IPS-15b (cell line): ENCODE measurements around the gene ABCA4.

ENCODE experiments used
- H3K27me3 ChIP-seq: one replicate; pipeline ENCODE4 v1.6.1; 2013; ENCODE audit warnings: low read length; ENCODE audit not compliant: control insufficient read depth, insufficient read depth
- H3K36me3 ChIP-seq: one replicate; pipeline ENCODE4 v1.6.1; 2013; ENCODE audit warnings: low read length; ENCODE audit not compliant: control insufficient read depth, insufficient read depth
- H3K4me1 ChIP-seq: one replicate; pipeline ENCODE4 v1.6.1; 2013; ENCODE audit warnings: mild to moderate bottlenecking, low read length; ENCODE audit not compliant: control insufficient read depth, insufficient read depth
- H3K4me3 ChIP-seq: one replicate; pipeline ENCODE4 v1.5.1; 2013; ENCODE audit warnings: low read depth, low read length
- H3K9ac ChIP-seq: one replicate; pipeline ENCODE4 v1.6.1; 2013; ENCODE audit warnings: low read depth, mild to moderate bottlenecking, low read length
- H3K9me3 ChIP-seq: one replicate; pipeline ENCODE4 v1.6.1; 2013; ENCODE audit warnings: mild to moderate bottlenecking, low read length; ENCODE audit not compliant: control insufficient read depth, insufficient read depth

Gene ABCA4

DNA sequence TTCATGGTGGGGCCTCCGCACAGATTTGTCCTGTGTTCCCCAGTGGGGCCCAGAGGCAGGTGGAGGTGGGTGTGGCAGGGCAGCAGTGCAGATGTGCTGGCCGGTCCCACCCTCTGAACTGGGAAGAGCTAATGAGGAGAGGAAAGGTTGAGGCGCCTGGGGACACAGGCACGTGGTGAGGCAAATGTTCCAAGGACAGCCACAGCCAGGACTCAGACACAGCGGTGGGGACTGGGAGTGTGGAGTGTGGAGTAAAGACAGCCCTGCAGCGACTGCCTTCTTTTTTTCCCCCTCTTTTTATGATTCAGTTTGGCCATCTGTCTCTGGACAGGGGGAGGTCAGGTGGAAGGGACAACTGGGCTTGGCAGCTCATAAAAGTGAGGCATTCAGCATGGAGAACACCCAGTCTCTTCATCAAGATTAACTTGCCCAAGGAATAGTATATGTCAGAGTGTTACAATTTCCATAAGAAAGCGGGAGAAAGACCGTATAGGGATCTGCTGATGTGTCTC, 107.5 kb downstream of the ABCA4 start:
- Histone ChIP-seq H3K4me1 (peaks cover 18% of the 10 kb centered on the region), H3K27me3 (peaks cover 54% of the 10 kb centered on the region), H3K9me3 (no peaks in the 10 kb centered on the region), H3K4me3 (peak overlapping the region; percentile 21), H3K36me3 (no peaks in the 10 kb centered on the region), H3K9ac (no peak overlapping the region)

DNA sequence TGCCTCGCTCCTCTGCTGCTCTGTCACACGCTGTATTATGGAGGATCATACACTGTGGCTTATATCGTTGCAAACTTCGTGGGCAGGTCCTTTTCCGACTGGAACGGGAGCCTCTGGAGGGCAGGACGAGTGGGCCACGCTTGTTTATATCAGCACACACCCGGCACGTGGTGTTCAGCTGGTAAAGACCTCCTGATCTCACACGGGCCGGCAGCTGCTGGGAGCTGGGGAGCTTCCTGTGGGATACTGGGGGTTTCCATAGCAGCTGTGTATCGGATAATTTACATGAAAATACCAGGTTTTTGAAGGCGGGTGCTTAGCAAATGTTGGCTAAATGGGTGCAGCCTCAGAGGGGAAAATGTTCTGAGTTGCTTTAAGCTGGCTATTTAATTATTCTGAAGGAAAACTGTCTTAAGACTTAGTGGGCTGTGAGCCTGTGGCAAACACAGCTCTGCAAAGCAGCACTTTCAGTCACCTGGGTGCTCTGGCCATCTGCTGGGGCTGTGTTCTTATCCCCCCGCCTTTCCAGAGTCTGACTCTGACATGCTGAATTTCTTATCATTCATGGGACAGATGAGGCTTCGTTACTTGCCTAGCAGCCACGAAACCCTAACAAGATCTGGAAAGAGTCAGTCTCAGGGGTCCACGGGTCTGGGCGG, 108.1 kb downstream of the ABCA4 start:
- Histone ChIP-seq H3K9me3 (no peaks in the 10 kb centered on the region), H3K9ac (no peak overlapping the region), H3K27me3 (peaks cover 60% of the 10 kb centered on the region), H3K4me1 (peaks cover 18% of the 10 kb centered on the region), H3K36me3 (no peaks in the 10 kb centered on the region), H3K4me3 (peak overlapping the region; percentile 21)

DNA sequence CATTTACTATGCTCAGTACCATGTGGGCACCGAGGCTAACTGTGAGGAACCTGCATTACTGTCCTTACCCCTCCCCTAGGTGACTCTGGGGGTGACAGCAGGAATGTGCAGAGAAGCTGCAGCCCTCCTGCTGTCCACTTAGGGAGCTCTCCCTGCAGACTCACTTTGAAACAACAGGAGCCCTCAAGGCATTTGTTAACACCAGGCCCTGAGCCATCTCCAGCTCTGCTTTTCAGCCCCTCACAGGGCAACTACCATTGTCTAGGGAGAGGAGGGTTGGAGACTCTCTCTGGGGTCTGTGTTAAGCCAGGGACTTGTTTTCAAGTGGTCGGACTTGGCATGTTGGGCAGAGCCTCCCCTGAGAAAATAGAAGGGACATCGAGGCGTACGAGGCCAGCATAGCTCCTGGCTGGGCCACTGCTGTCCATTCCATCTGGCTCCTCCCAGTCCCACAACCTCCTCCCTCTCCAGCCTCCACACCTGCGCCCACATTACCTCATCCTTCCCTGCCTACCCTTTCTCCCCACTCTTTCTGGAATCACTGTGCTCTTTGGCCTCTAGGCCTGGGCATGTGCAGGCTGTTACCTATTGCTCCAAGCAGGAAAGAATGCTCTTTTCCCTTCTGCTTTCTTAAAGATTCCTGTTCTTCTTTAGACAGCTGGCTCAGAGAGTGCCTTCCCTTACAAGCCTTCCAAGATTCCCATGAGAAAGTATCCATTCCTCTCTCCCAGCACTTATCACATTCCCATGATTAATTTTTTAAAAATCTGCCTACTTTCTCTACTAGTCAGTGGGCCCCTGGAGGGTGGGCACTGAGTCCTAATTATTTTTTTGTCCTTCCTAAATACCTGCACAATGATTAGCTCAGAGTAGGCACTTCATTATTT, 109.0 kb downstream of the ABCA4 start:
- Histone ChIP-seq H3K27me3 (peaks cover 61% of the 10 kb centered on the region), H3K9ac (no peak overlapping the region), H3K4me1 (peaks cover 18% of the 10 kb centered on the region), H3K9me3 (no peaks in the 10 kb centered on the region), H3K4me3 (no peak overlapping the region), H3K36me3 (no peaks in the 10 kb centered on the region)

DNA sequence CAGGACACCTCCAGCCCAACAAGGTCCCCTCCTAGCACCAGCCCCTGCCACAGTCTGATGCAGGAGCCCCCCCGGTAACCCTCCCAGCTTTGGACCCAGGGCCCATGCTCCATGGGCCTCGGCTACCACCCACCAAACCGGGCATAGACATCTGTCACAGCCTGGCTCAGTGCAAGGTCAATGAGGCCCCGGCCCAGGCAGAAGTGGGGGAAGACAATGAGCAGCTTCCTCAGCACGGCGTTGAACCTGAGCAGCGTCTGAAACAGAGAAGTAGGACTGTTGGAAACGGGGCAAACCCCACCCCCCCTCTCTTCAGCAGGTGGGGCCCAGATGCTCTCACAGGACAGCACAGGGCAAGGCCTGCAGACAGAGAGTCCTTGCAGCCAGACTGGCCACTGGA, 109.8 kb downstream of the ABCA4 start:
- Histone ChIP-seq H3K9me3 (no peaks in the 10 kb centered on the region), H3K9ac (no peak overlapping the region), H3K27me3 (peaks cover 62% of the 10 kb centered on the region), H3K4me1 (peaks cover 18% of the 10 kb centered on the region), H3K36me3 (no peaks in the 10 kb centered on the region), H3K4me3 (no peak overlapping the region)

DNA sequence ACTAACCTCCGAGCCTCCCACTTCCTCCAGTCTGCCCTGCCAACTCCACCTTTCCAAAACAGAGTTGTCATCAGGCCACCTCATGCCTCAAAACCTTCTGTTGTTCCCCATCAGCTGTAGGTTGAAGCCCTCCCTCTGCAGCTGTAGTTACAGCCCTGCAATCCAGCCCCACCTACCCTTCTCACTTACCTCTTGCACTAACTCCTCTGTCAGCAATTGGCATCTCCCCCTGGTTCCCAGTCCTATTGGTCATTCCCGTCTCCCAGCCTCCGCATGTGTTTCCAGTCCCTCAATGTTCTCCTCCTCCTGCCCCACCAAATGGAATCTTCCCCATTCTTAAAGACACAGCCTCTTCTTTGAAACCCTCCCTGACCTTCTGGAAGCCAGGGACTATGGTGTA, 111.6 kb downstream of the ABCA4 start:
- peaks cover 18% of the 10 kb centered on the region for H3K4me1 ChIP-seq
- peaks cover 53% of the 10 kb centered on the region for H3K27me3 ChIP-seq
- H3K36me3 ChIP-seq = no peaks in the 10 kb centered on the region
- no peak overlapping the region for H3K9ac ChIP-seq
- H3K9me3 ChIP-seq = no peaks in the 10 kb centered on the region
- no peak overlapping the region for H3K4me3 ChIP-seq

DNA sequence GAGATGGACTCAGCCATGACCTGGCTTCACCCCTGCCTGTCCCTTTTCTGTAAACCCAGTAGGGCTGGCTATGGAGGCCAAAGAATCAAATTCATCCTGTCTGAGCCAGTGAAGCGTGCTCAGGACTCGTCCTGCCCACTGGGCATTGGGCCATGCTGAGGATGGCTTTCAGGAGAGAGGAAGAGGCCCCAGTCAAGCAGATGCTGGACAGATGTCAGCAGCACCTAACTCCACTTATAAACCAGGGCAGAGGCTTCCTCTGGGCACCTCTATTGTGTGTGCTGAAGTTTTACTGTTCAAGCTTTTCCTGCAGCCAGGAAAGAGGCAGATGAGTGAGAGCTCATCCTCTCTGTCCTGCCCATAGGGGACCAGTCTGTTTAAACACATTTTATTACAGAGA, 114.3 kb downstream of the ABCA4 start:
- H3K4me3 ChIP-seq = no peak overlapping the region
- H3K9me3 ChIP-seq = no peaks in the 10 kb centered on the region
- H3K4me1 ChIP-seq = no peaks in the 10 kb centered on the region
- peaks cover 38% of the 10 kb centered on the region for H3K27me3 ChIP-seq
- H3K9ac ChIP-seq = no peak overlapping the region
- H3K36me3 ChIP-seq = no peaks in the 10 kb centered on the region

DNA sequence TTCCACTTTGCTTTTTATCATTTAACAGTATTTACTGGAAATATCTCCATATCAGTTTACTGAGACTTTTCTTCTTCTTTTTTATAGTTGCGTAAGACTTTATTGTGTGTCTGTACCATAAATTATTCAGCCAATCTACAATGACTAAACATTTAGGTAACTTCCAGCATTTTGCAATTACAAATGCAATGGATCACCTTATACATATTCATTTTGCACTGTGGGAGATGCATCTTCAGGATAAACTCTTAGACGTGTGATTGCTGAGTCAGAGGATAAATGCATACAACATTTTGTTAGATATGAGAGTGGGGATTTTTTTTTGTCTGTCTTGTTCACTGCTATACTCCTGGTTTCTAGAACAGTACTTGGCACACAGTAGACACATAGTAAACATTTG, 116.0 kb downstream of the ABCA4 start:
- Histone ChIP-seq H3K9me3 (no peaks in the 10 kb centered on the region), H3K4me1 (no peaks in the 10 kb centered on the region), H3K27me3 (peaks cover 27% of the 10 kb centered on the region), H3K4me3 (no peak overlapping the region), H3K36me3 (no peaks in the 10 kb centered on the region), H3K9ac (no peak overlapping the region)

DNA sequence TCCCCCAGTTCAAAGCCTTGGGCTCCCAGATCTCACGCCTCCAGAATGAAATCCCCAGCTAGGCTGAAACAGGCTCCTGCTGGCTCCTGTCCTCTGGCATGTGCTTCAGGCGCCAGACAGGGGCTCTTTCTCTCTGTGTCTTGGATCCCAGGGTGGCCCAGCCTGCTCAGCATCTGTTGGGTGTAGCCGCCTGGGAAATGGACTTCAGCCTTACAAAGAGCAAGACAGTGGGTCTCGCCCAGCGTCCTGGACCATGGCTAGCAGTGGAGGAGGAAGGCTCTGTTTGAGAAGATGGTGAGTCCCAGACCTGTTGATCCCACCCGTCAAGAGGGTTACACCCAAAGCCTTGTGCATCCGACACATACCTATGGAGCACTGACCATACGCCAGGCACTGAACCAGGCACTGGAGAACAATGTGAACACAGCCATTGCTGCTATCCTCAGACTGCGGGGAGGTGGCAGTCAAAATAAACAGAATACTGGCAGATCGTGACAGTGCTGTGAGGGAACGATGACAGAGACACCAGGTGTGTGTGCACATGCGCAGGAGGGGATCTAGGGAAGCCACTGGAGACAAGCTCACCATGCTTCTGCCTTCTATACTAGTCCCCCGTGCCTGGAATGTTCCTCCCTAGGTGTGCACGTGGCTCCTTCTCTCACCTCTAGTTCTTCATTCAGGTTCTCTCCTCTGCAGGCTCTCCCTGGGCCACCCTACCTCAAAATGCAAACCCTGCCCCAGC, 118.7 kb downstream of the ABCA4 start:
- H3K4me3 ChIP-seq = no peak overlapping the region
- peaks cover 5% of the 10 kb centered on the region for H3K27me3 ChIP-seq
- H3K9ac ChIP-seq = no peak overlapping the region
- no peaks in the 10 kb centered on the region for H3K36me3 ChIP-seq
- H3K9me3 ChIP-seq = no peaks in the 10 kb centered on the region
- no peaks in the 10 kb centered on the region for H3K4me1 ChIP-seq

DNA sequence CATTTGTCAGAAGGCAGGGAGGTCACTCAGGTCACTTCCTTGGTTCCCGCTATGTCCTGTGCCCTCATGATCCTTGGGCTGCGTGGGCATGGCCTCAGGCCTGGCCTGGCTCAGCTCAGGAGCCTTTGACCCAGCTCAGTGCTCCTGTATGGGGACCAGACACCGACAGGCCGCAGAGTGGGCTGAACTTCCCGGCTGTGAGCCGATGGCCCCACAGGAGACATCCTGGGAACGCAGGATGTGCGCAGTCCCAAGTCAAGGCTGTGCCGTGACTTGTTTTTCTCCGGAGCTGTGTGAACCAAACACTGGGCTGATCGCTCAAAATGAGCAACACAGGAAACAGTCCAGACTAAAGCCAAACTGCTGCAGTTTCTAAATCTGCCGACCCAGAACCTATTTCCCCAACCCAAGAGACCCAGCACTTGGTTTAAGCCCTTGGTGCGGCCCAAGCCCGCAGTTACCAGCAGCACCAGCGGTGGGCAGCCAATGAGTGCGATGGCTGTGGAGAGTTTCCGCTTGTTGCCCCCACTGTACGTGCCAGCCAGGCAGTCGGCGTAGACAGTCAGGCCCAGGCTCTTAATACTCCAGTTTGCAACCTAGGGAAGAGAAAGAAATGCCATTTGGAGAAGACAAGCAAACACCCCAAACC, 119.4 kb downstream of the ABCA4 start:
- no peak overlapping the region for H3K4me3 ChIP-seq
- H3K9ac ChIP-seq = no peak overlapping the region
- no peaks in the 10 kb centered on the region for H3K9me3 ChIP-seq
- no peaks in the 10 kb centered on the region for H3K4me1 ChIP-seq
- H3K36me3 ChIP-seq = no peaks in the 10 kb centered on the region
- peaks cover 5% of the 10 kb centered on the region for H3K27me3 ChIP-seq

DNA sequence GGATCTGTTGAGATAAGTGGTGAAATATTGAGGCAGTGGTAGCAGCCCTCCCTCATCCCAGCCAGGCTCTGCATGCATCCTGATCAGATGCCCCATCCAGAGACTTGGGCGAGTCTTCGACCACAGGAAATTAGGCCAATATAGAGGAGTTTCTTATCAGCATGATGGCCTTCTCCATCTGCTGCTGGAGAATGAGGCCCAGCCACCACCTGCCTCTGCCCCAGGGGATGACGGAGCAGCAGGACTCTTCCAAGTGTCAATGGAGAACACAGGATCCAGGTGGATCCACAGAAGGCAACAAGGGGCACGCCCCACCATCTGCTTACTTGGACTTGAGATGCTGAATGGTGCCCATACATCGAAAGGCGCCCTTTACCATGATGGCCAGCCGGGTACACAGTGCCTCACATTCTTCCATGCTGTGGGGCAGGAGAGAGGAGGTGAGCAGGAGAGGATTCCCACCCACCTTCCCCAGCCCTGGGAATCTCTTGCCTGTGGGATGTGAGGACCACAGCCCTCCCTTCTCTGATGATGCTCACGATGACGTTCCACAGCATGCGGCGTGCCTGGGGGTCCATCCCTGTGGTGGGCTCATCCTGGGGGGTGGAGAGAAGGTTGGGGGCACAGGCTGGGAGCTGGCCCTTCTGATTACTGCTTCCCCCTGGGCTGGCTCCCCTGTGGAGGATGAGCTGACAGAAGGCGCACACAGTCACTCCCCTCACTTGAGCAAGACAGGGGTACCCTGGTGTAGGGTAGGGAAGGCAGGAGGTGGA, 120.3 kb downstream of the ABCA4 start:
- Histone ChIP-seq H3K4me3 (no peak overlapping the region), H3K27me3 (peaks cover 2% of the 10 kb centered on the region), H3K9ac (no peak overlapping the region), H3K36me3 (no peaks in the 10 kb centered on the region), H3K9me3 (no peaks in the 10 kb centered on the region), H3K4me1 (no peaks in the 10 kb centered on the region)
